Measurements from ENCODE around the gene THOC1. TPM values are rescaled to one million over a fixed set of nuclear protein-coding genes. Genes with fewer than 3 reads are reported as not detected.

Gene THOC1
- total and polyA plus RNA-seq, 2 donors (not counting 3 experiments of a cell fraction or from before 2014, with no cell fraction given): 12.0 to 50.5 TPM

DNA sequence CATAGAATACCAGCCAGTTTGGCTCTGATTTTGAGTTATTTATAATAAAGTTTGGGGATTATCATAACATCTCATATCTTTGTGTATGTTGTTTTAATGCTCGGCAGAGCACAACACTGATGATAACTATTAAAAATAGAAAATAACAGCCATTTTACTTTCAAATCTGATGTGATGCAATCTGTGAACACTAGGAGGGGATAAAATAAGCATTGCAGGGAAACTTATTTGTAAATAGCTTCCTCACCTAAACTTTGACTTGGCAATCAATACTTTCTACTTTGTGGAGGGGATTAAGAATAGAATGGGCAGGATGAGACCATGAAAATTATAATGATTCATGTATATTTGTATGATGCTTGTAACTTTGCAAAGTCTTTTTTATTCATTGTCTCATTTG is 55.1 kb downstream of the THOC1 start:
- Histone ChIP-seq H3K36me3 (ENCODE audit: control insufficient read depth in 2 of 2, extremely low read depth in 1 of 2, insufficient read depth in 2 of 2, low read length in 2 of 2) (peaks cover 17 to 36% of the 10 kb centered on the region in 2 experiments), H3K4me3 (replicated peaks in 1 of 3; ENCODE audit: insufficient read depth in 1 of 3, low read depth in 1 of 3, low read length in 3 of 3) (no peak overlapping the region), H2AFZ (ENCODE audit: low read depth, low read length) (no peak overlapping the region), H3K27ac (ENCODE audit: insufficient read depth, low read depth, low read length) (no peak overlapping the region), H3K9me3 (replicated peaks; ENCODE audit: control insufficient read depth, insufficient read depth, low read length) (no peaks in the 10 kb centered on the region), H4K20me1 (replicated peaks; ENCODE audit: control insufficient read depth, extremely low read depth, insufficient read depth, low read length) (no peaks in the 10 kb centered on the region), H3K79me2 (ENCODE audit: control insufficient read depth, insufficient read depth, low read length) (no peaks in the 10 kb centered on the region), H3K9me1 (replicated peaks; ENCODE audit: control insufficient read depth, extremely low read depth, insufficient read depth, low read length) (no peaks in the 10 kb centered on the region), H3K4me1 (ENCODE audit: control insufficient read depth, extremely low read depth, insufficient read depth, low read length) (peaks cover 9% of the 10 kb centered on the region), H3K27me3 (ENCODE audit: control insufficient read depth in 2 of 2, insufficient read depth in 2 of 2, low read length in 2 of 2) (no peaks in the 10 kb centered on the region), H3K9ac (replicated peaks; ENCODE audit: extremely low read depth, insufficient read depth, low read length) (no peak overlapping the region), H3K4me2 (ENCODE audit: insufficient read depth, low read length) (no peak overlapping the region)
- FAIRE-seq (no peak), DNase-seq (ENCODE audit: low read depth, low spot score) (no peak)
- intact Hi-C loops (cut with micrococcal nuclease) (no loop called here), dilution Hi-C loops (cut with MboI; ENCODE audit: extremely low pct_ligation_motif_present, low sequenced_read_pairs) (no loop called here)
- TF ChIP-seq, protein P1, sequence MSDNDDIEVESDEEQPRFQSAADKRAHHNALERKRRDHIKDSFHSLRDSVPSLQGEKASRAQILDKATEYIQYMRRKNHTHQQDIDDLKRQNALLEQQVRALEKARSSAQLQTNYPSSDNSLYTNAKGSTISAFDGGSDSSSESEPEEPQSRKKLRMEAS (IDR thresholded peaks at IDR 0.05; ENCODE audit: insufficient read depth, insufficient read length): no peak
- TF ChIP-seq GATA2 (IDR thresholded peaks at IDR 0.05; ENCODE audit: insufficient read depth, insufficient read length, low read depth, low read length): no peak
- TF ChIP-seq, protein P2, sequence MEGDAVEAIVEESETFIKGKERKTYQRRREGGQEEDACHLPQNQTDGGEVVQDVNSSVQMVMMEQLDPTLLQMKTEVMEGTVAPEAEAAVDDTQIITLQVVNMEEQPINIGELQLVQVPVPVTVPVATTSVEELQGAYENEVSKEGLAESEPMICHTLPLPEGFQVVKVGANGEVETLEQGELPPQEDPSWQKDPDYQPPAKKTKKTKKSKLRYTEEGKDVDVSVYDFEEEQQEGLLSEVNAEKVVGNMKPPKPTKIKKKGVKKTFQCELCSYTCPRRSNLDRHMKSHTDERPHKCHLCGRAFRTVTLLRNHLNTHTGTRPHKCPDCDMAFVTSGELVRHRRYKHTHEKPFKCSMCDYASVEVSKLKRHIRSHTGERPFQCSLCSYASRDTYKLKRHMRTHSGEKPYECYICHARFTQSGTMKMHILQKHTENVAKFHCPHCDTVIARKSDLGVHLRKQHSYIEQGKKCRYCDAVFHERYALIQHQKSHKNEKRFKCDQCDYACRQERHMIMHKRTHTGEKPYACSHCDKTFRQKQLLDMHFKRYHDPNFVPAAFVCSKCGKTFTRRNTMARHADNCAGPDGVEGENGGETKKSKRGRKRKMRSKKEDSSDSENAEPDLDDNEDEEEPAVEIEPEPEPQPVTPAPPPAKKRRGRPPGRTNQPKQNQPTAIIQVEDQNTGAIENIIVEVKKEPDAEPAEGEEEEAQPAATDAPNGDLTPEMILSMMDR (IDR thresholded peaks at IDR 0.05; ENCODE audit: extremely low read depth in 1 of 2, insufficient read depth in 1 of 2, low read depth in 1 of 2, low read length in 2 of 2): no peak
- no peak for TF ChIP-seq MYC (IDR thresholded peaks at IDR 0.05; ENCODE audit: low read depth, low read length)
- no peak for TF ChIP-seq POLR2A (IDR thresholded peaks at IDR 0.05; ENCODE audit: low read depth, low read length)
- TF ChIP-seq FOS (IDR thresholded peaks at IDR 0.05; ENCODE audit: borderline replicate concordance, insufficient read depth, low read length): no peak
- no peak for TF ChIP-seq EZH2 (IDR thresholded peaks at IDR 0.05; ENCODE audit: borderline replicate concordance, low read depth, low read length, severe bottlenecking)
- no peak for TF ChIP-seq JUN (IDR thresholded peaks at IDR 0.05; ENCODE audit: borderline replicate concordance, insufficient read depth, insufficient read length, low read depth)
- TF ChIP-seq POLR2AphosphoS5 (IDR thresholded peaks at IDR 0.05; ENCODE audit: insufficient read depth, low read depth, low read length): no peak
- ChIA-PET POLR2A (no interaction called here), CTCF (interaction anchor here (0.7 to 1.0 kb wide), 2 partner anchors 17 to 46 kb away, joined by 3 read pairs; no protein-coding TSS in a partner anchor)
- no TSS peak for BruUV-seq (replicated peaks)
